Activated CD8-positive, alpha-beta memory T cell treated with anti-CD3 and anti-CD28 coated beads for 48 hours (primary cell): Measurements from ENCODE around the gene ANKRD44.

Source experiments
- DNase-seq, 3 experiments: peaks; one replicate each; pipeline ENCODE4 v3.0.0-alpha.2; 2020; ENCODE audit warnings: low read depth in 2 of 3, low spot score in 2 of 3

ANKRD44 gene

GRCh38 chr2:197264332-197264731 is 46.2 kb downstream of the ANKRD44 start:
- DNase-seq, result no peak

GRCh38 chr2:197263077-197263476 is 47.5 kb downstream of the ANKRD44 start:
- DNase-seq, result no peak

- DNase-seq, result no peak
These were observed 48.8 kb downstream of the ANKRD44 start for GRCh38 chr2:197261808-197262226.

GRCh38 chr2:197259470-197259999 is 51.0 kb downstream of the ANKRD44 start:
- DNase-seq, result no peak

GRCh38 chr2:197258580-197258979 is 52.0 kb downstream of the ANKRD44 start:
- DNase-seq, result no peak

- DNase-seq, result no peak
These were observed 53.9 kb downstream of the ANKRD44 start for GRCh38 chr2:197256547-197257170.

- DNase-seq, result no peak
These were observed 54.6 kb downstream of the ANKRD44 start for GRCh38 chr2:197256021-197256420.

- DNase-seq, result peak in 2 of 3 experiments; percentile 50 to 67
These were observed 55.0 kb downstream of the ANKRD44 start for GRCh38 chr2:197255543-197255942.

GRCh38 chr2:197254776-197255530 is 55.6 kb downstream of the ANKRD44 start:
- no peak for DNase-seq

GRCh38 chr2:197251576-197251975 is 59.0 kb downstream of the ANKRD44 start:
- DNase-seq, result no peak

- DNase-seq, result no peak
These were observed 59.4 kb downstream of the ANKRD44 start for GRCh38 chr2:197251163-197251562.

- DNase-seq, result no peak
These were observed 60.5 kb downstream of the ANKRD44 start for GRCh38 chr2:197250084-197250397.

- no peak for DNase-seq
These were observed 61.0 kb downstream of the ANKRD44 start for GRCh38 chr2:197249381-197250083.

- DNase-seq, result no peak
These were observed 62.0 kb downstream of the ANKRD44 start for GRCh38 chr2:197248623-197249022.

GRCh38 chr2:197248001-197248401 is 62.6 kb downstream of the ANKRD44 start:
- no peak for DNase-seq

- DNase-seq, result no peak
These were observed 63.5 kb downstream of the ANKRD44 start for GRCh38 chr2:197247083-197247482.

- DNase-seq, result no peak
These were observed 64.5 kb downstream of the ANKRD44 start for GRCh38 chr2:197245829-197246804.

GRCh38 chr2:197244349-197244748 is 66.2 kb downstream of the ANKRD44 start:
- no peak for DNase-seq

GRCh38 chr2:197242719-197243118 is 67.9 kb downstream of the ANKRD44 start:
- no peak for DNase-seq

- DNase-seq, result no peak
These were observed 69.0 kb downstream of the ANKRD44 start for GRCh38 chr2:197241596-197241995.

GRCh38 chr2:197241153-197241552 is 69.4 kb downstream of the ANKRD44 start:
- DNase-seq, result no peak
